ENCODE results near the gene NLGN4X. TPM values are rescaled to one million over a fixed set of nuclear protein-coding genes. Genes with fewer than 3 reads are reported as not detected.

Gene NLGN4X
- total RNA-seq, 1 experiment from 2014 or later = not detected

DNA sequence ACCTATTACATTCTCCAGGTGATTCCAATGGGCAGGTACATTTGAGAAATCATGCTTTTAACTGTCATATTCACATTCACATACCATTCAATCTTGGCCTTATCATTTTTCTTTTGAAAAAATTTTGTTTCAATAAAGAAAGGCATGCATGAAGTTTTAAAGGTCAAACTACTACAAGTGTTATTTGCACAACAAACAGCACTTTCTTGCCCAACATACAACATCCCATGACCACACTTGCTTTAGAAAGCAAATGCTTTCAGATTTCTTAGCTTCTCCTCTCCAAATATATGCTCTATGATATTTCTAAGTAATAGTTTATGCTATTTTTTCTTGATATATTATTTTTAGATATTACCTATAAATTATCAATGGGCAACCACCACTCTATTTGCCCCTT, 58.2 kb downstream of the NLGN4X start:
- H3K9me3 ChIP-seq (ENCODE audit: control insufficient read depth, insufficient read depth, low read depth, low read length) = no peaks in the 10 kb centered on the region
- ATAC-seq = no peak
- BruUV-seq (replicated peaks) = no TSS peak
- no peak for TF ChIP-seq SIN3A (IDR thresholded peaks at IDR 0.05; ENCODE audit: borderline replicate concordance, insufficient read depth, low read depth, low read length)
- no peak for TF ChIP-seq TCF7L2 (IDR thresholded peaks at IDR 0.05; ENCODE audit: low read depth, low read length)
- TF ChIP-seq, protein P1, sequence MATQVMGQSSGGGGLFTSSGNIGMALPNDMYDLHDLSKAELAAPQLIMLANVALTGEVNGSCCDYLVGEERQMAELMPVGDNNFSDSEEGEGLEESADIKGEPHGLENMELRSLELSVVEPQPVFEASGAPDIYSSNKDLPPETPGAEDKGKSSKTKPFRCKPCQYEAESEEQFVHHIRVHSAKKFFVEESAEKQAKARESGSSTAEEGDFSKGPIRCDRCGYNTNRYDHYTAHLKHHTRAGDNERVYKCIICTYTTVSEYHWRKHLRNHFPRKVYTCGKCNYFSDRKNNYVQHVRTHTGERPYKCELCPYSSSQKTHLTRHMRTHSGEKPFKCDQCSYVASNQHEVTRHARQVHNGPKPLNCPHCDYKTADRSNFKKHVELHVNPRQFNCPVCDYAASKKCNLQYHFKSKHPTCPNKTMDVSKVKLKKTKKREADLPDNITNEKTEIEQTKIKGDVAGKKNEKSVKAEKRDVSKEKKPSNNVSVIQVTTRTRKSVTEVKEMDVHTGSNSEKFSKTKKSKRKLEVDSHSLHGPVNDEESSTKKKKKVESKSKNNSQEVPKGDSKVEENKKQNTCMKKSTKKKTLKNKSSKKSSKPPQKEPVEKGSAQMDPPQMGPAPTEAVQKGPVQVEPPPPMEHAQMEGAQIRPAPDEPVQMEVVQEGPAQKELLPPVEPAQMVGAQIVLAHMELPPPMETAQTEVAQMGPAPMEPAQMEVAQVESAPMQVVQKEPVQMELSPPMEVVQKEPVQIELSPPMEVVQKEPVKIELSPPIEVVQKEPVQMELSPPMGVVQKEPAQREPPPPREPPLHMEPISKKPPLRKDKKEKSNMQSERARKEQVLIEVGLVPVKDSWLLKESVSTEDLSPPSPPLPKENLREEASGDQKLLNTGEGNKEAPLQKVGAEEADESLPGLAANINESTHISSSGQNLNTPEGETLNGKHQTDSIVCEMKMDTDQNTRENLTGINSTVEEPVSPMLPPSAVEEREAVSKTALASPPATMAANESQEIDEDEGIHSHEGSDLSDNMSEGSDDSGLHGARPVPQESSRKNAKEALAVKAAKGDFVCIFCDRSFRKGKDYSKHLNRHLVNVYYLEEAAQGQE (IDR thresholded peaks at IDR 0.05; ENCODE audit: insufficient read depth in 1 of 2, low read depth in 2 of 2, low read length in 1 of 2) = no peak
- no peak for TF ChIP-seq POLR2AphosphoS5 (IDR thresholded peaks at IDR 0.05; ENCODE audit: low read depth, low read length)
- TF ChIP-seq CTCF (IDR thresholded peaks at IDR 0.05) = no peak
- DNase-seq (ENCODE audit: low read depth, low spot score) = no peak
- H3K4me3 ChIP-seq (ENCODE audit: low read depth in 2 of 2, low read length in 2 of 2) = no peak overlapping the region
- H3K36me3 ChIP-seq (ENCODE audit: control insufficient read depth, insufficient read depth, low read length) = no peaks in the 10 kb centered on the region
- no peak overlapping the region for H3K27ac ChIP-seq (ENCODE audit: low read length)
- in situ Hi-C loops (cut with HindIII; ENCODE audit: low pct_unique_long_range_greater_than_20kb, low sequenced_read_pairs) = no loop called here
- intact Hi-C loops (cut with micrococcal nuclease; ENCODE audit: unreplicated experiment) = no loop called here
- H3K27me3 ChIP-seq (ENCODE audit: control insufficient read depth, insufficient read depth, low read length) = no peaks in the 10 kb centered on the region
- CTCF ChIA-PET = no interaction called here
- POLR2A ChIA-PET = no interaction called here
- no peaks in the 10 kb centered on the region for H3K4me1 ChIP-seq (ENCODE audit: control insufficient read depth, insufficient read depth, low read length)

- H3K4me3 ChIP-seq (ENCODE audit: low read depth in 2 of 2, low read length in 2 of 2) = no peak overlapping the region
- no peaks in the 10 kb centered on the region for H3K4me1 ChIP-seq (ENCODE audit: control insufficient read depth, insufficient read depth, low read length)
- ChIA-PET CTCF (no interaction called here), POLR2A (no interaction called here)
- intact Hi-C loops (cut with micrococcal nuclease; ENCODE audit: unreplicated experiment) = no loop called here
- H3K27me3 ChIP-seq (ENCODE audit: control insufficient read depth, insufficient read depth, low read length) = no peaks in the 10 kb centered on the region
- H3K27ac ChIP-seq (ENCODE audit: low read length) = no peak overlapping the region
- no peaks in the 10 kb centered on the region for H3K36me3 ChIP-seq (ENCODE audit: control insufficient read depth, insufficient read depth, low read length)
- no peak for DNase-seq (ENCODE audit: low read depth, low spot score)
- BruUV-seq (replicated peaks) = no TSS peak
- in situ Hi-C loops (cut with HindIII; ENCODE audit: low pct_unique_long_range_greater_than_20kb, low sequenced_read_pairs) = no loop called here
- ATAC-seq = no peak
- TF ChIP-seq TCF7L2 (IDR thresholded peaks at IDR 0.05; ENCODE audit: low read depth, low read length) = no peak
- TF ChIP-seq, protein P1 (IDR thresholded peaks at IDR 0.05; ENCODE audit: insufficient read depth in 1 of 2, low read depth in 2 of 2, low read length in 1 of 2) = no peak
- TF ChIP-seq POLR2AphosphoS5 (IDR thresholded peaks at IDR 0.05; ENCODE audit: low read depth, low read length) = no peak
- TF ChIP-seq CTCF (IDR thresholded peaks at IDR 0.05) = no peak
- TF ChIP-seq SIN3A (IDR thresholded peaks at IDR 0.05; ENCODE audit: borderline replicate concordance, insufficient read depth, low read depth, low read length) = no peak
- H3K9me3 ChIP-seq (ENCODE audit: control insufficient read depth, insufficient read depth, low read depth, low read length) = no peaks in the 10 kb centered on the region
Measured at GRCh38 chrX:6169407-6169806, 59.3 kb downstream of the NLGN4X start.
